GM12875 (cell line): Measurements from ENCODE around the gene RASGRF2.
A peak's percentile ranks its signal among the peaks of the same experiment; 100 is the strongest.

ENCODE experiments used
- H3K4me3 ChIP-seq: one replicate; pipeline ENCODE4 v1.5.1; 2011; ENCODE audit warnings: low read depth, low read length, control low read depth
- TF ChIP-seq, protein P1 (sequence below): IDR thresholded peaks from 2 replicates; pipeline ENCODE4 v1.5.1; 2011; ENCODE audit warnings: low read depth, mild to moderate bottlenecking, control low read depth, inconsistent platforms, low read length, moderate library complexity, borderline replicate concordance; ENCODE audit not compliant: insufficient read depth

Gene RASGRF2

DNA sequence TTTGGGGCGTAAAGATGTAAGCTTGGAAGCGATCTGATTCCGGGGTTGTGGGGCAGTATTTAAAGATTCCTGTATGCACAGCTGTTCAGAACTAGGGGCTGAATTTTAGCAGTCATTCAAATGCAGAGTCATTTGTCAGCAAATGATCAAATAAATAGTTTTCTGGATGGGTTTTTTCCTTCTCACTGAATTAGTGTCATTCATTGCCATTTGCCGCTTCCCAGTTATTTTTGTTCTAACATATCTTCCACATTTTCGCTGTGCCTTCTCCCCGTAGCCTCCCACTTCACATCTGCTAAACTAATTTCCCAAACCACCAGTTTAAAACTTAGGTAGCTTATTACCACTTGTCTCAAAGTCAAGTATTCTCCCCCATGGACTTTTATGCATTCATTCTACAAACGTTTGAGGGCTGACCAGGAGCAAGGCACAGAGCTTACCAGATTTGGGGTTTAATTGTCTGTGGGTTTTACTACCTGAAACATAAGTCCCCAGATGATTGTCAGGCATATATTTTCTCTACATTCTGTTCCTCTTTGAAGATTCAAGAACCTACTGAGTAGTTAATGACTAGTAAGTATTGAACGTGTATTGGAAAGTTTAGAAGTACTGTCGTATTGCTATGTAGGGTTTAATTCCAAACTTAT, 231.7 kb downstream of the RASGRF2 start:
- TF ChIP-seq, protein P1, sequence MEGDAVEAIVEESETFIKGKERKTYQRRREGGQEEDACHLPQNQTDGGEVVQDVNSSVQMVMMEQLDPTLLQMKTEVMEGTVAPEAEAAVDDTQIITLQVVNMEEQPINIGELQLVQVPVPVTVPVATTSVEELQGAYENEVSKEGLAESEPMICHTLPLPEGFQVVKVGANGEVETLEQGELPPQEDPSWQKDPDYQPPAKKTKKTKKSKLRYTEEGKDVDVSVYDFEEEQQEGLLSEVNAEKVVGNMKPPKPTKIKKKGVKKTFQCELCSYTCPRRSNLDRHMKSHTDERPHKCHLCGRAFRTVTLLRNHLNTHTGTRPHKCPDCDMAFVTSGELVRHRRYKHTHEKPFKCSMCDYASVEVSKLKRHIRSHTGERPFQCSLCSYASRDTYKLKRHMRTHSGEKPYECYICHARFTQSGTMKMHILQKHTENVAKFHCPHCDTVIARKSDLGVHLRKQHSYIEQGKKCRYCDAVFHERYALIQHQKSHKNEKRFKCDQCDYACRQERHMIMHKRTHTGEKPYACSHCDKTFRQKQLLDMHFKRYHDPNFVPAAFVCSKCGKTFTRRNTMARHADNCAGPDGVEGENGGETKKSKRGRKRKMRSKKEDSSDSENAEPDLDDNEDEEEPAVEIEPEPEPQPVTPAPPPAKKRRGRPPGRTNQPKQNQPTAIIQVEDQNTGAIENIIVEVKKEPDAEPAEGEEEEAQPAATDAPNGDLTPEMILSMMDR, result no peak

DNA sequence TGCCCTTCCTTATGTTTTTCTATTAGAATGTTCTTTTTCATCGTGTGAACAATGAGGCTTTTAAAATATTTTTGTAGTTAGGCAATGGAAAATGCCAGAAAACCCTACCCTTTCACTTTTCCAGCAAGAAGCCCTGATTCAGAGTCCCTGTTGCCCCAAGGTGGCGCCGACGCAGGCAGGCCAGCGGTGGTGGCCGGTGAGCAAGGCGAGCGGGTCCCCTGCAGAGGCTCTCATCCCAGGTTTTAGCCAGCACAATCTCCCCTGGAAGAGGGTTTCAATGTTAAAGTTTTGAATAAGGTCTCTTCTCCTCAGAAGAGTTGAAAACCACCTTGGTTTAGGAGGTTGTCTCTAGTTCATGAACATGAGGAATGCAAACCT, 232.2 kb downstream of the RASGRF2 start:
- no peak overlapping the region for H3K4me3 ChIP-seq
- TF ChIP-seq, protein P1, result no peak

More for the DNA sequence above, 231.7 kb downstream of the RASGRF2 start:
- no peak overlapping the region for H3K4me3 ChIP-seq

DNA sequence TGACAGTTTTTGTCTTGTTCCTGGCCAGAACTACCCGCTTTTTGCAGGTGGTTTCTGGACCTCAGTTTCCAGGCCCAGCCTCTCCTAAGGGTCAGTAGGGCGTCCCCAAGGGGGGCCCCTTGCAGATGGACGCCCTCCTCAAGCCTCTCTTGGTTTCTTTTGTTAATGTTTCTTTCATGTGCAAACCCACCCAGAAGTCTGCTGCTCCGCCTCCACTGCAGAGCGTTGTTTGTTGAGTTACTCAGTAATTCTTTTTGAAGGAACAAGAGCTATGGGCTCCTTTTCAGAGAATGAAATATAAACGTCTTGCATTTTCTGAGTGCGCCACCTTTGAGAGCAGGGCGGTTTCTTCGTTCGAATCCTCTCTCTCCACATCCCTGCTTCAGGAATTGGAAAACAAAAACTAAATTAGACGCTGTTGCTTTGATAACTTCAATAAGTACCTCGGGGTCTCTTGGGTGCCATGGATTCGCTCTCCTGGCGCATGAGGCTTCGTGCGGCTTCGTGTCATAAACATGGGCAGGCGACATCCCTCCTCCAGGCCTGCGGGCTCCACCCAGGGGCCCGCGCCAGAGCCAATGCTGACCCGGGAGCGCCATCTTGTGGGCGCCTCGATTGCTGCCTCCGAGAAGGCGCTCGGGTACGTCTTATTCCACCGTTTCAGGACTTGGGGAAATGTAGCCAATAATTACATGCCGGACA, 234.6 kb downstream of the RASGRF2 start:
- TF ChIP-seq, protein P1, result peak; percentile 90
- no peak overlapping the region for H3K4me3 ChIP-seq

DNA sequence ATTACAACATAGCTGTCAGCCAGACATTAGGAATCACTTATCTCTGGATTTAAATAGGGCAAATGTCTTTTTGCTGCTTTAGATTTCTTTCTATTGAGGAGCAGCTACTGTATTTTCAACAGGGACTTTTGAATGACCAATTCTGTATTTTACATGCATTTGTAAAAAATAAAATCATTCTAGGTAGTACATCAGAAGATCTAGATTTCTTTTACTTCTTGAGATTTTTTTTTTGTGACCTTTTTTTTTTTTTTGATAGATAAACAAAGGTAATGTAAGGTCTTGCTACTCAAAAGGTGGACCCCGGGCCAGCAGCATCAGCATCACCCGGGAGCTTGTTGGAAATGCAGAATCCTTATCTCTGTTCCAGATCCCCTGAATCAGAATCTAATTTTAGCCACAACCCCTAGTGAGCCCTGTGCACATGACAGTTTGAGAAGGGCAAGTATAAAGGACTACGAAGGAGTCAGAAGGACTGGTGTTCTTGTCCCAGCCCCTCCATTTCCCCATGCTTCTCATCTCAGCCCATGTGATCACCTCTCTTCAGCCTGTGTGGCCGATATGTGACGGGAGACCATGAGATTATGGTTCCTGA, 235.3 kb downstream of the RASGRF2 start:
- H3K4me3 ChIP-seq, result no peak overlapping the region
- TF ChIP-seq, protein P1, result no peak

DNA sequence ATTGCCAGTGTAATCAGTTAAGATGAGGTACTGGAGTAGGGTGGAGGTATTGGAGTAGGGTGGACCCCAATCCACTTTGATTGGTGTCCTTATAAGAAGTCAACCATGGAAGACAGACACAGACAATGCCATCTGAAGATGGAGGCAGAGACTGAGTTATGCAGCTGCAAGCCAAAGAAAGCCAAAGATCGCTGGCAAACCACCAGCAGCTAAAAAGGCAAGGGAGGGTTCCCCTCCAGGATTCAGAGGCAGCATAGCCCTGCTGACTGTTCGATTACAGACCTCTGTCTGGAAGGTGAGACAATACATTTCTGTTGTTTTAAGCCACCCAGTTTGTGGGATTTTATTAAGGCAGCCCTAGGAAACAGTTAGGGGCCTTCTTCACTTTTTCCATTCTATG, 242.5 kb downstream of the RASGRF2 start:
- TF ChIP-seq, protein P1, result no peak
- H3K4me3 ChIP-seq, result no peak overlapping the region

DNA sequence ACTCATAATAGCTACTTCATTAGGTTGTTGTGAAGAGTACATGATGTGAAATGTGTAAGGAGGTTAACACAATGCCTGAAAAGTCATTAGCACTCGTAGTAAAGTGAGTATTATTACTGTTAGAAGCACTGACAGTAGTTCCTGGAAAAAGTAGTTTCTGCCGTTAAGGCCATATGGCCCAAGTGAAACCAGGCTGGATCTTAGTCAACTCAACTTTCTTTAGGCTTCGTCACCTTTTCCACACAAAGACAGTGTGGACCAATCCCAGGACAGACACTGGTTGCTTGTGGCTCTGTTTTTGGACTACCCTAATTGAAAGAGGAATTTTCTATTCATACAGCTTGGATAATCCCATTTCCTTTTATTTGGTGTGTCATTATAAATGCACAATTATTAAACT, 243.6 kb downstream of the RASGRF2 start:
- no peak overlapping the region for H3K4me3 ChIP-seq
- TF ChIP-seq, protein P1, result no peak
